IMR-90 (cell line): ENCODE measurements around the gene TBC1D16. TPM values are rescaled to one million over a fixed set of nuclear protein-coding genes. Genes with fewer than 3 reads are reported as not detected.

Source experiments
- ATAC-seq: fragments of 200-7000 bp; cut with Tn5 transposase; 2 replicates; pipeline ENCODE4 v1.9.1; 2020; ENCODE audit warnings: low read depth, mild to moderate bottlenecking, moderate library complexity
- BruUV-seq: library from RNA; stranded (reverse); fragments of 400-500 nt; replicated peaks from 2 replicates; lab custom pipeline; 2021; lab: Mats Ljungman, UMichigan
- CTCF ChIA-PET: fragments of 300-600 bp; formaldehyde crosslinking; extraction: SDS; loops from one replicate; lab custom pipeline; 2021; ENCODE audit warnings: antibody characterized with exemption; lab: Yijun Ruan, JAX
- POLR2A ChIA-PET: fragments of 300-600 bp; sonication (Branson Sonifier 250); formaldehyde crosslinking; loops from one replicate; lab custom pipeline; 2022; ENCODE audit warnings: antibody characterized with exemption; ENCODE audit not compliant: unreplicated experiment; lab: Charles Lee
- DNase-seq: peaks from one replicate; pipeline ENCODE4 v3.0.0; 2013
- H2AFZ ChIP-seq: replicated peaks from 2 replicates; pipeline ENCODE3; 2013; ENCODE audit warnings: low read length, mild to moderate bottlenecking; ENCODE audit not compliant: poor library complexity
- H2AK5ac ChIP-seq: 2 replicates; pipeline ENCODE4 v1.6.1; 2013; ENCODE audit warnings: low read depth, low read length, inconsistent platforms
- H2AK9ac ChIP-seq: replicated peaks from 2 replicates; pipeline ENCODE3; 2013; ENCODE audit warnings: mild to moderate bottlenecking, low read depth, low read length, moderate library complexity; ENCODE audit not compliant: poor library complexity
- H2BK120ac ChIP-seq: 2 replicates; pipeline ENCODE4 v1.6.1; 2013; ENCODE audit warnings: low read depth, low read length, inconsistent platforms
- H2BK15ac ChIP-seq: 3 replicates; pipeline ENCODE4 v1.6.1; 2013; ENCODE audit warnings: low read depth, low read length, inconsistent platforms
- H2BK20ac ChIP-seq: 2 replicates; pipeline ENCODE4 v1.6.1; 2013; ENCODE audit warnings: low read depth, mild to moderate bottlenecking, inconsistent platforms, low read length, moderate library complexity
- H2BK5ac ChIP-seq: 2 replicates; pipeline ENCODE4 v1.6.1; 2013; ENCODE audit warnings: mild to moderate bottlenecking, low read depth, low read length, inconsistent platforms; ENCODE audit not compliant: poor library complexity, severe bottlenecking
- H3K14ac ChIP-seq: replicated peaks from 2 replicates; pipeline ENCODE4 v1.6.1; 2013; ENCODE audit warnings: low read depth, low read length, inconsistent platforms
- H3K18ac ChIP-seq: 2 replicates; pipeline ENCODE4 v1.6.1; 2013; ENCODE audit warnings: low read depth, low read length, control low read depth
- H3K23ac ChIP-seq: 2 replicates; pipeline ENCODE4 v1.6.1; 2013; ENCODE audit warnings: low read depth, low read length, inconsistent platforms
- H3K27ac ChIP-seq: 2 replicates; pipeline ENCODE4 v1.5.1; 2013; ENCODE audit warnings: mild to moderate bottlenecking, control low read depth, low read length; ENCODE audit not compliant: insufficient read depth
- H3K27me3 ChIP-seq: 2 replicates; pipeline ENCODE4 v1.6.1; 2013; ENCODE audit warnings: low read length; ENCODE audit not compliant: control insufficient read depth, insufficient read depth
- H3K36me3 ChIP-seq: 2 replicates; pipeline ENCODE4 v1.6.1; 2013; ENCODE audit warnings: low read length, mixed read lengths; ENCODE audit not compliant: control insufficient read depth, insufficient read depth
- H3K4ac ChIP-seq: 2 replicates; pipeline ENCODE4 v1.6.1; 2013; ENCODE audit warnings: low read depth, low read length, inconsistent platforms
- H3K4me1 ChIP-seq: 2 replicates; pipeline ENCODE4 v1.6.1; 2013; ENCODE audit warnings: low read length, mixed read lengths; ENCODE audit not compliant: control insufficient read depth, insufficient read depth
- H3K4me2 ChIP-seq: 2 replicates; pipeline ENCODE4 v1.6.1; 2013; ENCODE audit warnings: low read depth, mild to moderate bottlenecking, control low read depth, low read length, moderate library complexity
- H3K4me3 ChIP-seq: 2 replicates; pipeline ENCODE4 v1.5.1; 2013; ENCODE audit warnings: low read depth, mild to moderate bottlenecking, control low read depth, low read length, moderate library complexity; ENCODE audit not compliant: insufficient read depth
- H3K56ac ChIP-seq: 2 replicates; pipeline ENCODE4 v1.6.1; 2013; ENCODE audit warnings: low read length, inconsistent platforms; ENCODE audit not compliant: insufficient read depth; ENCODE audit errors: extremely low read depth
- H3K79me1 ChIP-seq, 2 experiments: 2 replicates each; pipeline ENCODE4 v1.6.1; 2013; ENCODE audit warnings: low read length in 2 of 2, inconsistent platforms in 1 of 2, low read depth in 1 of 2
- H3K9ac ChIP-seq: 2 replicates; pipeline ENCODE4 v1.6.1; 2013; ENCODE audit warnings: low read depth, low read length, control low read depth
- H3K9me1 ChIP-seq: 2 replicates; pipeline ENCODE4 v1.6.1; 2013; ENCODE audit warnings: low read length, inconsistent platforms; ENCODE audit not compliant: insufficient read depth
- H3K9me3 ChIP-seq: 2 replicates; pipeline ENCODE4 v1.6.1; 2013; ENCODE audit warnings: low read length; ENCODE audit not compliant: control insufficient read depth, insufficient read depth
- H4K20me1 ChIP-seq: 2 replicates; pipeline ENCODE4 v1.6.1; 2013; ENCODE audit warnings: low read length, inconsistent platforms; ENCODE audit not compliant: insufficient read depth
- H4K5ac ChIP-seq: 2 replicates; pipeline ENCODE4 v1.6.1; 2013; ENCODE audit warnings: mild to moderate bottlenecking, low read depth, low read length, control low read depth
- H4K8ac ChIP-seq, 2 experiments: 2 replicates each; pipeline ENCODE4 v1.6.1; 2013; ENCODE audit warnings: low read depth in 2 of 2, low read length in 2 of 2, control low read depth in 1 of 2, inconsistent platforms in 1 of 2
- H4K91ac ChIP-seq: 2 replicates; pipeline ENCODE4 v1.6.1; 2013; ENCODE audit warnings: low read depth, low read length, inconsistent platforms; ENCODE audit not compliant: insufficient read depth
- MXI1 ChIP-seq: IDR thresholded peaks from 2 replicates; pipeline ENCODE4 v1.6.1; 2012; ENCODE audit warnings: low read depth, mild to moderate bottlenecking, low read length, moderate library complexity, borderline replicate concordance
- RFX5 ChIP-seq: IDR thresholded peaks from 2 replicates; pipeline ENCODE4 v1.8.0; 2012; ENCODE audit warnings: low read depth, mild to moderate bottlenecking, low read length, moderate library complexity
- SMC3 ChIP-seq: fragments of 150-350 bp; IDR thresholded peaks from 2 replicates; pipeline ENCODE4 v1.6.1; 2016; ENCODE audit warnings: low read depth, mild to moderate bottlenecking, antibody characterized with exemption, low read length, moderate library complexity
- WGBS, 2 experiments: methylation state at CpG; one replicate each; pipeline versions ENCODE4 v1.1.5 to v1.1.7; 2013; ENCODE audit warnings: missing lambda C conversion rate in 2 of 2; ENCODE audit not compliant: insufficient read length in 1 of 2; ENCODE audit errors: extremely low coverage in 2 of 2; 5-methylcytosine and 5-hydroxymethylcytosine counted together
- dilution Hi-C: fragments of 300-500 bp; cut with HindIII; formaldehyde crosslinking; loops from one replicate; pipeline ENCODE4 v1.14.3; 2018; ENCODE audit warnings: low sequenced_read_pairs; ENCODE audit not compliant: unreplicated experiment
- in situ Hi-C: fragments of 300-500 bp; cut with MboI; formaldehyde crosslinking; loops from 3 replicates; pipeline ENCODE4 v1.14.3; 2019; ENCODE audit warnings: low sequenced_read_pairs, inconsistent platforms, mixed read lengths
- intact Hi-C: fragments of 100-400 bp; cut with micrococcal nuclease; formaldehyde crosslinking; loops from 2 replicates; pipeline ENCODE4 v1.10.0; 2022
- polyA plus RNA-seq, 3 experiments: library from polyadenylated mRNA; depleted of rRNA; stranded (reverse); fragments of >200 nt; gene quantifications; 2 replicates each; pipeline ENCODE4 v1.2.3, GENCODE V29; 2012; ENCODE audit warnings: low replicate concordance in 1 of 3
- total RNA-seq: library from RNA; depleted of rRNA; stranded (reverse); fragments of >200 nt; gene quantifications from 2 replicates; pipeline ENCODE4 v1.2.3, GENCODE V29; 2012

The TBC1D16 gene
- total and polyA plus RNA-seq, 2 of the 4 experiments (the other 2 are of a cell fraction): 10.1 to 16.7 TPM

DNA sequence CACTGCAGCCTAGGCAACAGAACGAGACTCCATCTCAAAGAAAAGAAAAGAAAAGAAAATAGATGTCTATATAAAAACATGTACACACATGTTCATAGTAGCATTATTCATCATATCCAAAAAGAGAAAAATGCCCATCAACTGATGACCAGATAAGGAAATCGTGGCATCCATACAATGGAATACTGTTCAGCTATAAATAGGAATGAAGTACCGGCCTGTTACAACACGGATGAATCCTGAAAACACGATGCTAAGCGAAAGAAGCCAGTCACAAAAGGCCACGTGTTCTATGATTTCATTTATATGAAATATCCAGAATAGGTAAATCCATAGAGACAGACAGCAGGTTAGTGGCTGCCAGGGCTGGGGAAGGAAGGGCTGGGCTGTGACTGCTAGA is 65.8 kb downstream of the TBC1D16 start:
- no peak overlapping the region for H2BK5ac ChIP-seq
- H2BK15ac ChIP-seq: no peak overlapping the region
- POLR2A ChIA-PET: no interaction called here
- no peak overlapping the region for H2BK20ac ChIP-seq
- no peak overlapping the region for H3K23ac ChIP-seq
- in situ Hi-C loops (no loop called here), intact Hi-C loops (no loop called here), dilution Hi-C loops (no loop called here)
- no peak overlapping the region for H3K9ac ChIP-seq
- whole genome bisulfite sequencing, 2 experiments: no CpG with 5 or more reads among the region's 7 CpGs
- BruUV-seq: no TSS peak
- H3K27me3 ChIP-seq: no peaks in the 10 kb centered on the region
- H2AK5ac ChIP-seq: no peak overlapping the region
- no peak overlapping the region for H4K5ac ChIP-seq
- no peaks in the 10 kb centered on the region for H4K20me1 ChIP-seq
- peaks cover 6% of the 10 kb centered on the region; the same call in 1 of the 2 replicates for H3K36me3 ChIP-seq
- no peaks in the 10 kb centered on the region for H3K9me3 ChIP-seq
- H3K14ac ChIP-seq: no peak overlapping the region
- no peak overlapping the region for H3K18ac ChIP-seq
- no peak overlapping the region for H3K4me2 ChIP-seq
- no peak overlapping the region for H2BK120ac ChIP-seq
- H2AK9ac ChIP-seq: no peak overlapping the region
- H2AFZ ChIP-seq: no peak overlapping the region
- H4K91ac ChIP-seq: no peak overlapping the region
- H4K8ac ChIP-seq: no peak overlapping the region
- H3K27ac ChIP-seq: no peak overlapping the region
- H3K9me1 ChIP-seq: peaks cover 6% of the 10 kb centered on the region; the same call in 1 of the 2 replicates
- H3K4ac ChIP-seq: no peak overlapping the region
- peaks cover 2 to 14% of the 10 kb centered on the region in 2 experiments; a peak in 3 of 4 replicates for H3K79me1 ChIP-seq
- no peak overlapping the region for H3K4me3 ChIP-seq
- no peak overlapping the region for H3K56ac ChIP-seq
- H3K4me1 ChIP-seq: no peaks in the 10 kb centered on the region
- DNase-seq (no peak), ATAC-seq (no peak)
- TF ChIP-seq RFX5 (no peak), SMC3 (no peak), MXI1 (no peak)
- CTCF ChIA-PET: interaction anchor here (0.7 to 1.0 kb wide), 3 partner anchors 9 to 32 kb away, joined by 3 read pairs; no protein-coding TSS in a partner anchor
